GM21786 (cell line): ENCODE measurements around the gene DR1.

Experiments used
- ATAC-seq: cut with Tn5 transposase; IDR thresholded peaks from one replicate; pipeline ENCODE4 v1.9.1; 2021; ENCODE audit not compliant: unreplicated experiment

DR1 gene

GRCh38 chr1:93345633-93346420 is at the start of gene DR1:
DR1 (plus strand) TSS chr1:93345907; CDS start chr1:93346646, 739 bp downstream.
- peak; percentile 63 for ATAC-seq

GRCh38 chr1:93296555-93297154 is 49.1 kb upstream of the DR1 start:
- no peak for ATAC-seq

GRCh38 chr1:93301131-93301530 is 44.6 kb upstream of the DR1 start:
- no peak for ATAC-seq

GRCh38 chr1:93302078-93302477 is 43.6 kb upstream of the DR1 start:
- no peak for ATAC-seq

GRCh38 chr1:93304716-93305138 is 41.0 kb upstream of the DR1 start:
- no peak for ATAC-seq

GRCh38 chr1:93306920-93307319 is 38.8 kb upstream of the DR1 start:
- ATAC-seq: no peak

- ATAC-seq: no peak
Measured at GRCh38 chr1:93313026-93313425, 32.7 kb upstream of the DR1 start.

- ATAC-seq: no peak
Measured at GRCh38 chr1:93317207-93317606, 28.5 kb upstream of the DR1 start.

- no peak for ATAC-seq
Measured at GRCh38 chr1:93317943-93318342, 27.8 kb upstream of the DR1 start.

- ATAC-seq: no peak
Measured at GRCh38 chr1:93321720-93322119, 24.0 kb upstream of the DR1 start.

GRCh38 chr1:93322349-93322748 is 23.4 kb upstream of the DR1 start:
- no peak for ATAC-seq

- ATAC-seq: no peak
Measured at GRCh38 chr1:93323185-93323820, 22.4 kb upstream of the DR1 start.

- no peak for ATAC-seq
Measured at GRCh38 chr1:93324486-93325464, 20.9 kb upstream of the DR1 start.

GRCh38 chr1:93328809-93329760 is 16.6 kb upstream of the DR1 start:
- ATAC-seq: peak; percentile 83

- no peak for ATAC-seq
Measured at GRCh38 chr1:93330196-93330595, 15.5 kb upstream of the DR1 start.

- no peak for ATAC-seq
Measured at GRCh38 chr1:93330617-93331016, 15.1 kb upstream of the DR1 start.

GRCh38 chr1:93331412-93331811 is 14.3 kb upstream of the DR1 start:
- no peak for ATAC-seq

- ATAC-seq: no peak
Measured at GRCh38 chr1:93332368-93332767, 13.3 kb upstream of the DR1 start.

GRCh38 chr1:93338387-93339146 is 7.1 kb upstream of the DR1 start:
- no peak for ATAC-seq
